GM12892 (cell line): ENCODE results near the gene IQGAP2.

ENCODE experiments used
- POLR2A ChIP-seq: IDR thresholded peaks from 2 replicates; pipeline ENCODE4 v1.6.1; 2011; ENCODE audit warnings: low read depth, low read length, control low read depth
- TAF1 ChIP-seq: IDR thresholded peaks from 2 replicates; pipeline ENCODE4 v1.6.1; 2011; ENCODE audit warnings: low read depth, mild to moderate bottlenecking, control low read depth, low read length, borderline replicate concordance

DNA sequence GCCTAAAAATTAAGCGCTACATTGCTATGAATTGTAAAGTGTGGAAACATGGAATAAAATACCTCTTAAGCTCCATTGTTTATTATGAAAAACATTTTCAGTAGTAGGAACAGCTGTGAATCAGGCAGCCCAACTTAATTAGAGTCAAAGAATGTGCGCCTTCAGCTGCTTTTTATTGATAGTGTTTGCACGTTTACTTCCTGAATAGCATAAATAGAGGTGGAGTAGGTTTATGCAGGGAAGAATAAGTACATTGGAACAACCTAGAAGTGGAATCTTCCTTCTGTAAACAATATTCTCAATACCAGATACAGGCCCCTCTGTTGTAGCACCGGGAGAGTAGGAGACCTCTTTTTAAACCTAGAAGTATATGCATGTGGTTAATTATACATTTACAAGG lies 79.9 kb downstream of the IQGAP2 start:
- TF ChIP-seq POLR2A (no peak), TAF1 (no peak)
